ENCODE results near the gene CCDC192.

DNA sequence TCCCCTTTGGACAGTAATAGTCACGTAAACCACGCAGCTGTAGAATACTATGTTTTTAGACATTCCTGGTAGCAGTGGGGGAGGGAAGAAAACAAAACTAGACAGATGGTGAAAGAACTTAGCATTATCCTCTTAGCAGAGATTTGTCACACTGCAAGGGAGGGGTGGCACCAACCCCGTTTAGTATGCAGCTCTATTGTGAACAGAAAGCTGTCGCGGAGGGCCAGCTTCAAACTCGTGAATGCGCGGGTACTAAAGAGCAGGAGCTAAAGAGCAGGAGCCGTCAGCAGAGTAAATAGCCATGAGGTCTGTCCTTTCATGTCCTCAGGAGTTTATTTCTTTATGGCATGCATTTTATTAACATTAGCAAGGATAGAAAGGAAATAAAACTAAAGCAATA lies 238.5 kb downstream of the CCDC192 start:
- TF ChIP-seq, protein P1, sequence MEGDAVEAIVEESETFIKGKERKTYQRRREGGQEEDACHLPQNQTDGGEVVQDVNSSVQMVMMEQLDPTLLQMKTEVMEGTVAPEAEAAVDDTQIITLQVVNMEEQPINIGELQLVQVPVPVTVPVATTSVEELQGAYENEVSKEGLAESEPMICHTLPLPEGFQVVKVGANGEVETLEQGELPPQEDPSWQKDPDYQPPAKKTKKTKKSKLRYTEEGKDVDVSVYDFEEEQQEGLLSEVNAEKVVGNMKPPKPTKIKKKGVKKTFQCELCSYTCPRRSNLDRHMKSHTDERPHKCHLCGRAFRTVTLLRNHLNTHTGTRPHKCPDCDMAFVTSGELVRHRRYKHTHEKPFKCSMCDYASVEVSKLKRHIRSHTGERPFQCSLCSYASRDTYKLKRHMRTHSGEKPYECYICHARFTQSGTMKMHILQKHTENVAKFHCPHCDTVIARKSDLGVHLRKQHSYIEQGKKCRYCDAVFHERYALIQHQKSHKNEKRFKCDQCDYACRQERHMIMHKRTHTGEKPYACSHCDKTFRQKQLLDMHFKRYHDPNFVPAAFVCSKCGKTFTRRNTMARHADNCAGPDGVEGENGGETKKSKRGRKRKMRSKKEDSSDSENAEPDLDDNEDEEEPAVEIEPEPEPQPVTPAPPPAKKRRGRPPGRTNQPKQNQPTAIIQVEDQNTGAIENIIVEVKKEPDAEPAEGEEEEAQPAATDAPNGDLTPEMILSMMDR (IDR thresholded peaks at IDR 0.05), result no peak
- TF ChIP-seq EP300 (IDR thresholded peaks at IDR 0.05), result no peak

Measured in suprapubic skin (tissue), 3 donors.